Neural cell (in vitro differentiated cells): ENCODE measurements around the gene HPDL. TPM values are rescaled to one million over a fixed set of nuclear protein-coding genes. Genes with fewer than 3 reads are reported as not detected.

Source experiments
- H2AFZ ChIP-seq: fragments of 200-600, 300-800 bp; sonication (generic), shearing (Covaris generic); 2 replicates; pipeline ENCODE4 v1.6.0; 2014; ENCODE audit warnings: low read depth, mild to moderate bottlenecking, antibody characterized with exemption, low read length, moderate library complexity
- H3F3A ChIP-seq: fragments of 200-600 bp; shearing (Covaris generic); 2 replicates; pipeline ENCODE4 v1.6.1; 2016; ENCODE audit warnings: mild to moderate bottlenecking, moderate library complexity, mixed read lengths, antibody characterized with exemption, low read length; ENCODE audit not compliant: insufficient read depth, poor library complexity, severe bottlenecking
- H3K27ac ChIP-seq: fragments of 200-600, 300-800 bp; sonication (generic), shearing (Covaris generic); 2 replicates; pipeline ENCODE4 v1.5.1; 2014; ENCODE audit warnings: mild to moderate bottlenecking, low read length, moderate library complexity
- H3K27me3 ChIP-seq: fragments of 300-800, 200-600 bp; sonication (generic), shearing (Covaris generic); 2 replicates; pipeline ENCODE4 v1.6.0; 2014; ENCODE audit warnings: mild to moderate bottlenecking, low read depth, low read length, moderate library complexity; ENCODE audit not compliant: insufficient read depth
- H3K36me3 ChIP-seq: fragments of 300-800, 200-600 bp; sonication (generic), shearing (Covaris generic); 2 replicates; pipeline ENCODE4 v1.5.1; 2014; ENCODE audit warnings: mild to moderate bottlenecking, antibody characterized with exemption, low read length, moderate library complexity; ENCODE audit not compliant: insufficient read depth
- H3K4me2 ChIP-seq: fragments of 300-800, 200-600 bp; sonication (generic), shearing (Covaris generic); 2 replicates; pipeline ENCODE4 v1.6.0; 2014; ENCODE audit warnings: mild to moderate bottlenecking, low read length
- H3K4me3 ChIP-seq: fragments of 300-800, 200-600 bp; sonication (generic), shearing (Covaris generic); 2 replicates; pipeline ENCODE4 v1.5.1; 2014; ENCODE audit warnings: mild to moderate bottlenecking, low read length, moderate library complexity
- H3K79me2 ChIP-seq: fragments of 200-600 bp; shearing (Covaris generic); replicated peaks from 2 replicates; pipeline ENCODE4 v1.6.0; 2014; ENCODE audit warnings: mild to moderate bottlenecking, low read length, moderate library complexity; ENCODE audit not compliant: insufficient read depth
- H3K9ac ChIP-seq: fragments of 300-800, 200-600 bp; sonication (generic), shearing (Covaris generic); 2 replicates; pipeline ENCODE4 v1.6.1; 2016; ENCODE audit warnings: mild to moderate bottlenecking, low read length, mixed read lengths
- H3K9me2 ChIP-seq: fragments of 200-600 bp; shearing (Covaris generic); 2 replicates; pipeline ENCODE4 v1.6.1; 2016; ENCODE audit warnings: mild to moderate bottlenecking, low read length, mixed read lengths; ENCODE audit not compliant: insufficient read depth
- H3K9me3 ChIP-seq: fragments of 200-600, 300-800 bp; sonication (generic), shearing (Covaris generic); 2 replicates; pipeline ENCODE4 v1.6.1; 2016; ENCODE audit warnings: mild to moderate bottlenecking, mixed run types, low read length, moderate library complexity, mixed read lengths
- H4K20me1 ChIP-seq: fragments of 200-600 bp; shearing (Covaris generic); 2 replicates; pipeline ENCODE4 v1.6.1; 2016; ENCODE audit warnings: mild to moderate bottlenecking, mixed run types; ENCODE audit not compliant: insufficient read depth
- EP300 ChIP-seq: fragments of 450-650 bp; conservative IDR thresholded peaks from 2 replicates; pipeline ENCODE4 v1.6.1; 2014; ENCODE audit warnings: antibody characterized with exemption, mild to moderate bottlenecking, moderate library complexity; ENCODE audit not compliant: poor library complexity, severe bottlenecking
- EZH2 ChIP-seq: fragments of 200-600, 300-800 bp; shearing (Covaris generic), sonication (generic); IDR thresholded peaks from 2 replicates; pipeline ENCODE4 v1.6.1; 2014; ENCODE audit warnings: antibody characterized with exemption, low read length, borderline replicate concordance, mild to moderate bottlenecking; ENCODE audit not compliant: insufficient read depth, poor library complexity, severe bottlenecking
- MXI1 ChIP-seq: fragments of 450-650 bp; conservative IDR thresholded peaks from 2 replicates; pipeline ENCODE4 v1.6.1; 2014; ENCODE audit warnings: antibody characterized with exemption, mild to moderate bottlenecking; ENCODE audit not compliant: poor library complexity, severe bottlenecking
- POLR2AphosphoS5 ChIP-seq: IDR thresholded peaks from 2 replicates; pipeline ENCODE4 v1.6.1; 2012
- RAD21 ChIP-seq: fragments of 450-650 bp; conservative IDR thresholded peaks from 2 replicates; pipeline ENCODE4 v1.6.1; 2014; ENCODE audit warnings: antibody characterized with exemption, mild to moderate bottlenecking, moderate library complexity
- SMC3 ChIP-seq: fragments of 450-650 bp; conservative IDR thresholded peaks from 2 replicates; pipeline ENCODE4 v1.6.1; 2014; ENCODE audit warnings: antibody characterized with exemption, mild to moderate bottlenecking, moderate library complexity; ENCODE audit not compliant: poor library complexity
- TAF1 ChIP-seq: IDR thresholded peaks from 2 replicates; pipeline ENCODE4 v1.6.1; 2012; ENCODE audit warnings: low read depth
- polyA plus RNA-seq: library from polyadenylated mRNA; depleted of rRNA; stranded (reverse); fragments of >200 nt; gene quantifications from 2 replicates; pipeline ENCODE4 v1.2.3, GENCODE V29; 2014
- TF ChIP-seq, protein P1 (sequence below): fragments of 450-650 bp; IDR thresholded peaks from 2 replicates; pipeline ENCODE4 v1.5.1; 2014; ENCODE audit warnings: antibody characterized with exemption, mild to moderate bottlenecking, moderate library complexity; ENCODE audit not compliant: poor library complexity, severe bottlenecking
- TF ChIP-seq, protein P2 (sequence below): IDR thresholded peaks from 2 replicates; pipeline ENCODE4 v1.6.1; 2012; ENCODE audit warnings: borderline replicate concordance

HPDL gene
- polyA plus RNA-seq, 1 donor from 2014 or later, result not detected

DNA sequence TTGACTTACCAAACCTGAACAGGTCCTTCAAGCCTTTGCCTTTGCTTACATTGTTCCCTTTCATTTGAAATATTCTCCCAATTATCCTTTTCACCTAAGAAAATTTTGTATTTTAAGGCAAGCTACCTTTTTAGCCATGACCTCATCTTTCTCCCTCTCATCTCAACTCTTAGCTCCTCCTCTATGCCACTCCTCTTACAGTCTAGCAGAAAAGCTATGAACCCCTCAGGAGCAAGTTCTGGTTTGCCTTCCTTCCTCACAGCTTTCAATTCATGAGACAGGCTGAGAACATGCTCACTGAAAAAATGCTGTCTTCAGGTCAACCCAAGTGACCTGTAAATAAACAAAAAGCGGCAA lies 21.9 kb downstream of the HPDL start:
- Histone ChIP-seq H3K9me3 (no peaks in the 10 kb centered on the region), H3K27ac (no peak overlapping the region)

DNA sequence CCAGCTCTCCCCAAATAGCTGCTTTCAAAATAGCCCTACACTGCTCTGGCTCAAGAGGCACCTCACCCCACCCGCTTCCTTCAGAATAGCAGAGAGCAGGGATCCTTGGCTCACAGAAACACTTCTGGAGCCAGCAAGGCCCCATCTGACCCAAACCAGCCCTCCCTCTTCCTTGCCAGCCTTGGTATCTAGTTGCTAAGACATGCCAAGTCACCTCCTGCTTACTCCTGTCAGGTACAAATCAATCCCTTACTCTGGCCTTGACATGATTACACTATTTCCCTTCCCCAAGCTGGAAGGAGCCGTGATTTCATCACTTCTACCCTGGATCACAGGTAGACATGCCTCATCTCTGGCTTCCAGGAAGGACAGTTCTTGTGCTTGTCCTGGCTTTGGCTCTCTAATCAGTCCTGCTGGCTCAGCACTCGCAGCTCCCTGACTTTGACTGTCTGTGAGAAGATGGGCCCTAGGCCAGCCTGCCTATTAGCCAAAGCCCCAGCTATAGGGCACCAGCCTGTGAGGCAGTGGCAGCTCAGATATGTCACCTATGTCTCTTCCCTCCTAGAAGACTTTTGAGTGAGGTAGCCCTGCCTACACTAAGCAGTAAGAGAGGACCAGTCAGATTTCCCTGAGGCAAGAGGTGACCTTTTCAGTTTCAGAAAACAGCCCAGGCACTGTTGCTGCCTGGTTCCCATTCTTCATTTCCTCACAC lies 22.4 kb downstream of the HPDL start:
- H3K79me2 ChIP-seq, result no peaks in the 10 kb centered on the region
- H2AFZ ChIP-seq, result no peak overlapping the region
- no peaks in the 10 kb centered on the region for H3K9me3 ChIP-seq
- no peaks in the 10 kb centered on the region for H3K27me3 ChIP-seq
- no peak overlapping the region for H3K27ac ChIP-seq
- H3K4me2 ChIP-seq, result no peak overlapping the region
- H3K36me3 ChIP-seq, result no peaks in the 10 kb centered on the region
- no peak overlapping the region for H3K4me3 ChIP-seq
- no peak overlapping the region for H3K9ac ChIP-seq
- no peaks in the 10 kb centered on the region for H4K20me1 ChIP-seq
- H3K9me2 ChIP-seq, result no peaks in the 10 kb centered on the region
- H3F3A ChIP-seq, result no peaks in the 10 kb centered on the region
- TF ChIP-seq, protein P1, sequence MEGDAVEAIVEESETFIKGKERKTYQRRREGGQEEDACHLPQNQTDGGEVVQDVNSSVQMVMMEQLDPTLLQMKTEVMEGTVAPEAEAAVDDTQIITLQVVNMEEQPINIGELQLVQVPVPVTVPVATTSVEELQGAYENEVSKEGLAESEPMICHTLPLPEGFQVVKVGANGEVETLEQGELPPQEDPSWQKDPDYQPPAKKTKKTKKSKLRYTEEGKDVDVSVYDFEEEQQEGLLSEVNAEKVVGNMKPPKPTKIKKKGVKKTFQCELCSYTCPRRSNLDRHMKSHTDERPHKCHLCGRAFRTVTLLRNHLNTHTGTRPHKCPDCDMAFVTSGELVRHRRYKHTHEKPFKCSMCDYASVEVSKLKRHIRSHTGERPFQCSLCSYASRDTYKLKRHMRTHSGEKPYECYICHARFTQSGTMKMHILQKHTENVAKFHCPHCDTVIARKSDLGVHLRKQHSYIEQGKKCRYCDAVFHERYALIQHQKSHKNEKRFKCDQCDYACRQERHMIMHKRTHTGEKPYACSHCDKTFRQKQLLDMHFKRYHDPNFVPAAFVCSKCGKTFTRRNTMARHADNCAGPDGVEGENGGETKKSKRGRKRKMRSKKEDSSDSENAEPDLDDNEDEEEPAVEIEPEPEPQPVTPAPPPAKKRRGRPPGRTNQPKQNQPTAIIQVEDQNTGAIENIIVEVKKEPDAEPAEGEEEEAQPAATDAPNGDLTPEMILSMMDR, result no peak
- TF ChIP-seq TAF1 (no peak), MXI1 (no peak), EP300 (no peak), EZH2 (no peak), POLR2AphosphoS5 (no peak)

More for the DNA sequence above, 21.9 kb downstream of the HPDL start:
- no peaks in the 10 kb centered on the region for H3K9me2 ChIP-seq
- no peak overlapping the region for H3K9ac ChIP-seq
- no peaks in the 10 kb centered on the region for H3K27me3 ChIP-seq
- no peak overlapping the region for H3K4me2 ChIP-seq
- H3K4me3 ChIP-seq, result no peak overlapping the region
- no peaks in the 10 kb centered on the region for H4K20me1 ChIP-seq
- TF ChIP-seq, protein P2, sequence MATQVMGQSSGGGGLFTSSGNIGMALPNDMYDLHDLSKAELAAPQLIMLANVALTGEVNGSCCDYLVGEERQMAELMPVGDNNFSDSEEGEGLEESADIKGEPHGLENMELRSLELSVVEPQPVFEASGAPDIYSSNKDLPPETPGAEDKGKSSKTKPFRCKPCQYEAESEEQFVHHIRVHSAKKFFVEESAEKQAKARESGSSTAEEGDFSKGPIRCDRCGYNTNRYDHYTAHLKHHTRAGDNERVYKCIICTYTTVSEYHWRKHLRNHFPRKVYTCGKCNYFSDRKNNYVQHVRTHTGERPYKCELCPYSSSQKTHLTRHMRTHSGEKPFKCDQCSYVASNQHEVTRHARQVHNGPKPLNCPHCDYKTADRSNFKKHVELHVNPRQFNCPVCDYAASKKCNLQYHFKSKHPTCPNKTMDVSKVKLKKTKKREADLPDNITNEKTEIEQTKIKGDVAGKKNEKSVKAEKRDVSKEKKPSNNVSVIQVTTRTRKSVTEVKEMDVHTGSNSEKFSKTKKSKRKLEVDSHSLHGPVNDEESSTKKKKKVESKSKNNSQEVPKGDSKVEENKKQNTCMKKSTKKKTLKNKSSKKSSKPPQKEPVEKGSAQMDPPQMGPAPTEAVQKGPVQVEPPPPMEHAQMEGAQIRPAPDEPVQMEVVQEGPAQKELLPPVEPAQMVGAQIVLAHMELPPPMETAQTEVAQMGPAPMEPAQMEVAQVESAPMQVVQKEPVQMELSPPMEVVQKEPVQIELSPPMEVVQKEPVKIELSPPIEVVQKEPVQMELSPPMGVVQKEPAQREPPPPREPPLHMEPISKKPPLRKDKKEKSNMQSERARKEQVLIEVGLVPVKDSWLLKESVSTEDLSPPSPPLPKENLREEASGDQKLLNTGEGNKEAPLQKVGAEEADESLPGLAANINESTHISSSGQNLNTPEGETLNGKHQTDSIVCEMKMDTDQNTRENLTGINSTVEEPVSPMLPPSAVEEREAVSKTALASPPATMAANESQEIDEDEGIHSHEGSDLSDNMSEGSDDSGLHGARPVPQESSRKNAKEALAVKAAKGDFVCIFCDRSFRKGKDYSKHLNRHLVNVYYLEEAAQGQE, result no peak
- TF ChIP-seq RAD21 (no peak), SMC3 (no peak), MXI1 (no peak), TAF1 (no peak)
- no peaks in the 10 kb centered on the region for H3F3A ChIP-seq
- H3K36me3 ChIP-seq, result no peaks in the 10 kb centered on the region
- no peak overlapping the region for H2AFZ ChIP-seq
- H3K79me2 ChIP-seq, result no peaks in the 10 kb centered on the region
